Germinal center (tissue), 1 donor: Measurements from ENCODE around the gene RAB22A.

ENCODE experiments used
- DNase-seq: peaks from one replicate; pipeline ENCODE4 v3.0.0; 2012; ENCODE audit warnings: mixed read lengths, low spot score

RAB22A gene, protein sequence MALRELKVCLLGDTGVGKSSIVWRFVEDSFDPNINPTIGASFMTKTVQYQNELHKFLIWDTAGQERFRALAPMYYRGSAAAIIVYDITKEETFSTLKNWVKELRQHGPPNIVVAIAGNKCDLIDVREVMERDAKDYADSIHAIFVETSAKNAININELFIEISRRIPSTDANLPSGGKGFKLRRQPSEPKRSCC

DNA sequence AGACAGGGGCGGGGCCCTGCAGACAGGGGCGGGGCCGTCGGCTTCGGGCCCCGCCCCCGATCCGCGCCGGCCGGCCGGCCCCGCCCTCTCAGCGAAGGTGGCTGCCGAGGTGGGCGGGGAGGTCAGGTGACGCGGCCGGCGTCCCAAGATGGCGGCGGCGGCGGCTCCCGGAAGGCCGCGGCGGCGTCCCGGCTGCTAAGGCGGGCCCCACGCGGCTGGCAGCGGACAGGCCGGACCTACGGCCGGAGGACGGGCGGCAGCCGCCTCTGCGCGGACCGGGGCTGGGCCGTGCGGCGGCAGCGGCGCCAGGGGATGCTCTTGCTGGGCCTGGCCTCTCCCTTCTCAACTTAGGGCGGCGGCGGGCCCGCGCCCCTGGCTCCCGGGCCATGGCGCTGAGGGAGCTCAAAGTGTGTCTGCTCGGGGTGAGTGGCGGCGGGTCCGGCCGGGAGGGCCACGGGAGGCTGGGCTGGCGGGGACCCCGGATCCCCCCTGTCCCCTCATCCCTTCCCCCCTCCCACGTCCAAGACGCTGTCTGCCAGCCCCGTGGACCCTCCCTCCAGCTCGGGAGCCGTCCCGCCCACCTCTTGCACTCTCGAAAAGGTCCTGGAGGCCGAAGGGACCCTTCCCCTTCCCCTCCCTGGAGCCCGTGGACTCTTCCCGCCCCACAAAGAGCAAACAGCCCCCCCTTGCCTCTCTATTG is at the start of gene RAB22A:
Gene RAB22A, plus strand, starts transcription at position 125 of the 700 bp plus-strand sequence. Its CDS starts 262 bp downstream, at position 387.
- DNase-seq = peak; percentile 93

DNA sequence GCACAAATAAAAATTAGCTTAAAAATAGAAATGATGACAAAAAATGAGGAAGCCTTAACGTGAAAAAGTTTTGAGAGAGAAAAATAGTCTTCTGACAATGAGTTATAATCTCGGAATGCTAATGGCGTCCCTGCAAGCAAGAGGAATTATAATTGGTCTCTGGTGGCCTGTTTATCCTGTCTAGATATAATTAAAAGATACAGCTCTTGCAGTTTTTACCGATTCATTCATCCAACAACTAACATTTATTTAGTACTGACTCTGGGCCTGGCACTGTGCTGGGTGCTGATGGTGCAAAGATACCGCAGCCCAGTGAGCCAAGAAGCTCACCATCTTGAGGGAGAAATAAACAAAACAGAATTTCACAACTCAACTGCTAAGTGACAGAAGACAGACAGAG is 49.5 kb upstream of the RAB22A start:
- DNase-seq = no peak

DNA sequence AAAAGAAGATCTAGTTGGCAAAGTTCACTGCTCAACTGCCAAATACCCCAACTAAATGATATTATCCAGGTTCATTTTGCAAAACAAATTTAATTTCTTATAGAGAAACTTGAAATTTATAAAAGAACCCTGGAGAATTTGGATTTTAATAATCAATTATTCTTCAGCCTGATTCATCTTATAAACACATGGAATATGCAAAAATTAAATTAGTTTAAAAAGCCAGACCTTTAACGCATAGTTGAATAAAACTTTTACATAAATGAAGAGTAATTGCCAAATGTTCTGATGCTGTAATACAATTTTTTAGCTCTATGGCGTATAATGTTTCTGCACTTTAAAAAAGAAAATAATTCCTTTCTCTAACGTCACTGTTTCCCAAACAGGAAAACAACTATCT is 47.9 kb upstream of the RAB22A start:
- no peak for DNase-seq

DNA sequence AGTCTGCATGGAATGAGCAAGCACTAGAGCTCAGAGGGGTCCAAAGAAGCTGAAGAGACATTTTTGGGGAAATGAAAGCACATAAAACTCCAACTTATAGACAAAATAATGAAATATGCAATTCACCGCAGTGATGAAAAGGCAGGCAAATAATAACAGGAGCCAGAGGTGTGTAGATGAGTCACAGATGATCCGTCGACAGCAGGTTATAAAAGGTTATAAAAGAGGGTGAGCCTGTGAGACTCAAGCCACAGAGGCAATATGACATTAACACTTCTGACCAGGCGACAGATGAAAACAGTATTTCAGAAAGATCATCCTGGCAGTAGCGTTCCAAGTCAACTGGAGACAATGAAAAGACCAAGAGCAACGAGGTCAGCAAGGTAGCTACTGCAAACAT is 45.2 kb upstream of the RAB22A start:
- no peak for DNase-seq

DNA sequence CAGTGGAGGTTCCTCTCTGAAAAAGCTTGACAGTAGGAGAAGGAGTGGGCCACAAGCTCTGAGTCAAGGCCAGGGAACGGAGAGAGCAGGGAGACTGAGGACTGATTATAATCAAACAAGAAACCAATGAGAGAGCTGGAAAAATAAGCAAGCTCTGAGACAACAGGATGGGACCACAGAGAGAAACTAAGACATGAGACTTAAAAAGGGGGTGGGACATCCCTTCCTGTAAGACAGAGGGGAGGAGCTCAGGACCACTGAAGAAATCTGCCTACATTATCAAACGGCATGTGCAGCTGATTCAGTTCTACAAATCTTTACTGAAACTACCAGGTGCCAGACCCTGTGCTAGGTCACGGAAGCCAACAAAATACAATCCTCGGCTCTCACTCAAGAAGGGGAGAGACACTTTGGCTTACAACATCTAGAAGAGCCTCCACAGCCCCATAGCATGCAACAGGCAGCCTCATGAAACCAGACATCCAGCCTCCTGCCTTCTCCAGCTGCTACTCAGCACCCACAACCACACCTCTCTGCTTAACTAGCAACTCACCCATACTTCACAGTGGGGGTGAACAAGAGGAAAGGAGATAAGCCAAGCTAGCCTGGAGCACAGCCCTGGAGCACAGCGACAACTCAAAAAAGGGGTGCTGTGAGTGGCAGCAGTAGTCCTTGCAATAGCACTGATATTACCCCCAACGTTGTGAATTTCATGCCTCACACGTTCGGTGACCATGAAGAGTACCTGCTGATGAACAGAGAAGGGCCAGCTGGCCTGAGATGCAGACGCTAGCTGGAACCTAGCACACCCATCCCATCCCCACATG is 41.9 kb upstream of the RAB22A start:
- no peak for DNase-seq

DNA sequence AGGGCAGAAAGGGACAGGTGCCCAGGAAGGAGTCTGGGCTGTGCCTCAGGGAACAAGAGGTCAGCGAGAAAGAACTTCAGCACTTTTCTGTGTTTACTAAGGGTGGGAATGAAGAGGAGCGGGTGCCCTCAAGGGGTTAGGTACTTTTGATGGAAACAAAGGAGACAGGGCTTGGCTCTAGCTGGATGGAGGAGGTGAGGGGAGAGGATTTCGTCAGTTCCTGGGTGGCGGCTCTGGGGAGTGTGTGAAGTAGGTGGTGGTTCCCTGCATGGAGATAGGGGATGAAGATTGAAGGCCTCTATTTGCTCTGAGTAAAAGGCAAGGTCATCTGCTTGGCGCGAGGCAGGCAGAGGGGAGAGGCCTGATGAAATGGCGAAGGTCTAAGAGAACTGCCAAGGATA is 41.1 kb upstream of the RAB22A start:
- no peak for DNase-seq

DNA sequence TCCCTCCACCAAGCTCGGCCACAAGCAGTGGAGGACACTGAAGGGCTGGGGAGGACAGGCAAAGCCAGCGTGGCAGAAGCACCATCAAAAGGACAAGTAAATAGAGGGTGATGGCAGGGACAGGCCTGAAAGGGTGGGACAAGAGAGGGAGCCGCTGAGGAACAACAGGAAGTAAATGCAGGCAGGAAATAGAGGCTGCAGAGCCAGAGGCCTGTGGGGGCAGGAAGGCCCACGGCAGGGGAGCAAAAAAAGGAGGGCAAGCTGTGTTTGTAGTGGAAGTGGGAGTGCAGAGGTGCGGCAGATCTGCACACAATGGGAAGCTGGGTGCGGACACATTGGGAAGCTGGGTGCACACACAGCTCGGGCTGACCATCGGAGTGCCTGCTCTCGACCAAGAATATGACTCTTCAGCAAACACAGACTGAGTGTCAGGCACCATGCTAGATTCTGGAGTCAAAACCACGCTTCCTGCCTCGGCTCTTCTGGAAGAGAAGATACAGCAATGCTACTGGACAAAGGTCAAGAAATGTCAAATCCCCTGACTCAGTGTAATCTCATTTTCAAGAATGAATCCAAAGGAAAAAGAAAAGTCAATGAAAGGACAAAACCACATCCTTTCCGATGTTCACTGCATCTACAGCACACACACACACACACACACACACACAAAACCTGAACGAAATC is 40.4 kb upstream of the RAB22A start:
- DNase-seq = no peak

DNA sequence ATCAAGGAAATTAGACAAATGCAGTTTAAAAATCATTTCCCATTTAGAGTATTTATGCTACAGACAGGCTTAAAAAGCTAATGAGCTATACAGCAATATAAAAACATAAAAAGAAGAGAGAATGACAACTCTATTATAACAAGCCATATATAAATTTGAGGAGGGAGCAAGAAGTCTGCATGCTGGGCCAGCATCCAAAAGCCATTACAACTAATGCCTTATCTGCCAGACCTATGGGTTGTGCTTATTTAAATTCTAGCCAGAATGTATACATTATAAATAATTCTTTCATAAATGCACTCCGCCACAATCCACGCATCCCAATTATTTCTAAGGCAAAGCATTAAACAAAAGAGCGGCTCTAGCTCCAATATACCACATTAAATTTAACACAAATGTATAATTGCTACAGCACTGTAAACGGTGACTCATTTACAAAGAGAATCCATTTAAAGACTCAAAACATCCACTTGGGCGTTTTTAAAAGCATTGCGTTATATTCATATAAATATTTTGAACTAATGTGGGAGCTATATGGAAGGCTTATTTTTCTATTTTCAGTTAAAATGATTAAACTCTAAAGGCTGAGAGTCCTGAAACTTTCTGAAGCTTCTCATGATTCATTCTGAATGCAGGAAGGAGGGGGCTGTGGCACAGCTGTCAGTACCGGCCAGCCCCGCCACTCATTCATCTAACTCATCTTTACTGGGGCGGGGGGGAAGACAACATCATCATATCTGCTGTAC is 37.7 kb upstream of the RAB22A start:
- no peak for DNase-seq

DNA sequence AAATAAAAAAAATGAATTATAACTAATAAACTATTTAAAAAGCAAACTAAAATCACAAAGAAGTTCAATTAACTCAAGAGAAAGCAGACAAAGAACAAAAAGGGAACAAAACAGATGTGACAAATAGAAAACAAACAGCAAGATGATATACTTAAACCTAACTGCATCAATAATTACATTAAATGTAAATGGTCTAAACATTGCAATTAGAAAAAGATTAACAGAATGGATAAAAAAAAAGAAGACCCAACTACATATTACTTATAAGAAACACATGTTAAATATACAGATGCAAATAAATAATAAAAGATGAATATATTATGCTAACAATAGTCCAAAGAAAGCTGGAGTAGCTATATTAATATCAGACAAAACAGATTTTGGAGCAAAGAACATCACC is 35.1 kb upstream of the RAB22A start:
- no peak for DNase-seq

DNA sequence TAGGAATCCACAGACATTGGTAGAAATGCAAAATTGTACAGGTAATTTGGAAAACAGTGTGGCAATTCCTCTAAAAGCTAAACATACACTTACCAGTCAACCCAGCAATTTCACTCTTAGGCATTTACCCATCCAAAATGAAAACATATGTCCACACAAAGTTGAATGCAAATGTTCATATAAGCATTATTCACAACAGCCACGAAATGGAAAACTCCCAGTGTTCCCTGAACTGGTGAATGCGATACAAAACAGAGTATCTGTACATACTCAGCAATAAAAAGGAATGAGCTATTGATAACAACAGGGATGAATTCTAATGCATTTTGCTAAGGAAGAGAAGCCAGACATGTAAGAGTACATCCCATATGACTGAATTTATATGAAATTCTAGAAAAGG is 32.4 kb upstream of the RAB22A start:
- DNase-seq = no peak

DNA sequence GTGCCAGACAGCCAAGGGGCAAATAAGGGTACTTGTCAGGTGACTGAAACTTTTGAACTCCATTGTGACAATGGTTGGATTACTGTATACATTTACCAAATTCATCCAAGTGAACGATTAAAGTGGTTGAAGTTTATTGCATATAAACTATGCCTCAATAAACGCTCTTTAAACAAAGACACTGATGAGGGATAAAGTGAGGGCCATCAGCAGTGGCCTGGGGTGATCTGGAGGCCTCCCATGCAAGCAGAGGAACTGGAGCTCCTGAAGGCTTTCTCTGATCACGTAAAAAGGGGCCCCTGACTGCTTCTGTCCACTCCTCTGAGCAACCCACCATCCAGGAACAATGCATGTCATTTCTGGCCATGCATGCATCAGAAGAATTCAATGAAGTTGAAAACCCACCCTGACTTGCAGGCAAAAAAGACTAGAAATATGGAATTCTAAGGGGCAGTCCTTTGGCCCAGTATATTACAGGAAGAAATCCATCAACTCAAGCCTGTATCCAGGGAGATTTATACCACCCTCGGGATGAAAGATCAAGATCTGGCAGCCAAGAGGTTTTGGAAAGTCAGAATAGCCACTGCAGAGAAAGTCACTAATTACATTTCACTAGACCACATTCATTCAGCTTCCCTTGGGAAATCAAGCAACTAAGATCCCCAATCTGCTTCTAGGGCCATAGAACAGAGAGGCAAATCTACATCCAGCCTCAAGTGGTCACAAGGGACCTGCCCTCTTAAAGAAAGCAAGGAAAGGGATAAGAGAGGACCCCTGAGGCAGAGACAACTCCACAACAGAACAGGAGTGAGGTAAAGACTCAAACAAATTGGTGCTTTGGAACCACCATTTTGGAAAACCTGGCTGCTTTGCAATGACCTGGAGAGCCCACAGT is 31.7 kb upstream of the RAB22A start:
- no peak for DNase-seq

DNA sequence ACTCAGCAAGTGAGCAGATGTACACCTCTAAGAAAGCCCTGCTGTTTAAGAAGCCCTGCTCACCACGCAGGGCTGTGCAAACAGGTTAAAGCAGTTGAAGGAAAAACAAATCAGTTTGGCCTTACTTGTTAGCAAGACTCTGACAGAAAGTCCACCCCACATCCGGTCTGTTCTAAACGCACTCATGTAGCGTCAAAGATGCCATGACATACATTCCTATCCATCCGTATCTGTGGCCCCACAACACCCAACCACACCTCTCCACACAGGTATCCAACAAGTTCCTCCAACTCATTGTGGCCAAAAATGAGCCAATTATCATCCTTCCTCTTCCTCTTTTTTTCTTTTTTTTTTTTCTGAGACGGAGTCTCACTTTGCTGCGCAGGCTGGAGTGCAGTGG is 22.8 kb upstream of the RAB22A start:
- no peak for DNase-seq

DNA sequence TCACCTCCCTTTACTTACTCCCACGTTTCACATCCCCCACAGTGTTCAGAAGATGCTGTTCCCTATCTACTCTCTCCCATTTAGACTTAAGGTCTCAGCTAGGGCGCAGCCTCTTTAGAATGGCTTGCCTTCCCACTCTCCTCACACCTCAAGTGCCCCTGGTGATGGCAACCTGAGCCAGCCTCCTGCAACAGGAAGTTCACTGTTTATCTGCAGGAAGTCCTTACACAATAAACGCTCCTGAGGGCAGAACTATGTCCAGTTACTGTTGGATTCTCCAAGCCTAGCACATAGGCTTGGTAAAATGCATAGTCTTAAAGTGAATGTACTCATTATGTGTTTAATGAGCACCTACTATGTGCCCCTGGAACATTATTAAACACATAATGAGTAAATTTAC is 21.9 kb upstream of the RAB22A start:
- no peak for DNase-seq

DNA sequence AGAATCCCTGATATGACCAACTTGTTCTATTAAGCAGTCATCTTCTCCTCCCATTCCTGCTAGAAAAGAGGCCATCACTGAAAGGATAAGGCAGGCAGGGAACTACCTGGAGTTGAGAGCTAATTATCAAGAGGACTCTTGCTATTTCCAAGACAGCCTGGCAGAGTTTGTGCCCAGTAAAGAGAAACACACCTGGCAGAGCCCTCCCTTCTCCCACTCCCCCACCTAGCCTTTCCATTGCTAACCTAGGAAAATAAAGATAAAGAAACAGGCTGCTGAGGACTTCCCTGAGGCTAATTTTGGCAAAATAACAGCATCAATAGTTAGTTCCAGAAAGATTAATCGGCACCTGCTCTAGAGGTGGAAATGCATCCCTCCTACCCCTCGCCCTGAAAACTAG is 20.4 kb upstream of the RAB22A start:
- no peak for DNase-seq

DNA sequence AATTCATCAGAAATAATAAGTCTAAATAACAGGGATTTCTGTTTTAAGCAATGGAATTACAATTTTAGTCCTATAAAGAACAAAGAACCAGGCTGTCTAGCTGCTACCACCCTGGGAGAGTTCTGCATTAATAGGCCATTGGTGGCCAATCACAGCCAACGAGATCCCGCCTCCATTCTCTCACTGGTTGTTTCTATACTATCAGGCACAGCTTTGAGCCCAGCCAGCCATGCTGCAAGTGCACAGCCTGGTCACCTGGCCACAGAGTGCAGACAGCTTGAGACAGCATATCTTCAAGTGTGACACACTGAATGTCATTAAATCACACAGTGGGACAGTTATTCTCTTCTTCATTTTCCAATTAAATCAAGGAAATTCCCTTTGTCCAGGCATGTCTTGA is 16.1 kb upstream of the RAB22A start:
- DNase-seq = peak; percentile 24

DNA sequence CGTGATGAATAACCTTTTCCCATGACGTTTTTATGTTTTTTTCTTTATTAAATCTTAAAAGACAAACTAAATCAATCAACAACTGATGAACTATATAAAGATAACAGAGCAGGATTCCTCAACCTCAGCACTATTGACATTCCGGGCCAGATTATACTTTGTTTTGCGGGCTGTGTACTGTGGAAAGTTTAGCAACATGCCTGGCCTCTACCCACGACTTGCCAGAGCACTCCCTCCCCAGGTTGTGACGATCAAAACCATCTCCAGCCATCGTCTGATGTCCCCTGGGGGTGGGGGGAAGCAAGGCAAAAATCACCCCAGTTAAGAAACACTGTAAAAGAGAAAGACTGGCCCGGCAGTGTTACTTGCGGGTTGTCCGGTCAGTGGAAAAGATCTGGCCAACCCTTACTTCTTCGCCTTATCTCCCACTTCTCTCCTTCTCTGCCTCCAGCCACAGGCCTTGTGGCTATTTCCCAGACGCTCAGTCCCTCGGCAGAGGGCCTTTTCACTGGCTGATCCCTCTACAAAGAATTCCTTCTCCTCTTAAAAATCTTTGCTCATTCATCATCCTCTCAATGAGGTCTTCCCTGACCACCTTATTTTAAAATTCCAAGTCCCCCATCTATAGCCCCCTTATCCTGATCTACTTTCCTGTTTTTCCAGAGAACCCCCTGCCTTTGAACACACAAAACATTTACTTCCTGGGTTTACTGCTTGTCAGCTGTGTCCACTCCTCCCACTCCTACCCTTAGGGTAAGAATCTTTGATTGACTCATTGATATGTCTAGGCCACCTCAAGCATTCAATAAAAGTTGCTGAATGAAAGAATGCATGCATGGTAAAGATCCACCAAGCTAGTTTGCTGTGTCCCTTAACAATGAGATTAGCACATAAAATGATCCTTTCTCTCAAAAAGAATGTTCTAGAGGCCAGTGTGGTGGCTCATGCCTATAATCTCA is 14.7 kb upstream of the RAB22A start:
- DNase-seq = no peak

DNA sequence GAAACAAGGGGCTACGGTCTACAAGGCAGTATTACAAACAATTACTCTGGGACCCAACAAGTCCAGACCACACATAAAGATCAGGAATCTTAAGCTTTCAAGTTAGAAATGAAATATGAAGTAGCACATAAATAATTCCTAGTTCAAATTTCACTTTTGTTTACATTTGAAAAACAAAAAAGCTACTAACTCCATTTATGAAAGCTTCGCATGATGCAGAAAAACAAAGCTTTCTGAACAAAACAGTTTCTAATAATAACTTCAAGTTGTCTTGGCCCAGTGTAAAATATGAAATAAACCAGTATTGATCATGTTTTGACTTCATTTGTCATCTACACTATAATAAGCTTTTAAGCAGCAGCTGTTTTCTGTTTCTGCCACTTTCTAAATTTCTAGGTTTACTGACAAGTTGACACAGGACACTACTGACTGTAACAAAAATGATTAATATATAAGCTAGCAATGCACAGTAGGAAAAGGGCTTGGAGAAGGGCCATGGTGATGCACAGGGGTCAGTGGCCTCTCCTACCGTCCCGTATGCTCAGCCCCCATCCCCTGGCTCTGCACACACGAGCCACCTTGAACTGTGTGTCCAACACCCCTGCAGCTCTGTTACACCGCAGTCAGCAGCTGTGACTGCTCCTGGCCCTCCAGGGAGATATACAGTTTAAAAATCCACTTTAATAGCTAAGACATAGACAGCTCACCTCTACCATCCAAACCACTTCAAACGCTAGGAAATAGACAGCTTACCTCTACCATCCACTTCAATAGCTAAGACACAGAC is 13.3 kb upstream of the RAB22A start:
- DNase-seq = no peak

DNA sequence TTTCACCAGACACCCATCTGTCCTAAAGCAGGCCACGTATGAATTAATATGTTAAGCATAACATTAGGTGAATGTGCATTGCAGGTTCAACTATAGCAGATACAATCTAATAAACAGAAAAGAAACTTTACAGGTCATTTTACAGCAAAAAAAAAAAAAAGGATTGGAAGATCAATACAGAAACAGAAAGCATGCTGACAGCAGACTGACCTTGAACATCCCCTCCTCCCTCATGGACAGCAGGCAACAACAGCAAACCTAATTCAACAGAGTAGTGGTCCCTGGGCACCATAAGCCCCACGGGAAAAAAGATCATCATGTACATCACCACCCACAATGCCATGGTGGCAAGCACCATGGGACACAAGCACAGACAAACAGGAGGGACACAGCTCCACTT is 12.1 kb upstream of the RAB22A start:
- DNase-seq = no peak

DNA sequence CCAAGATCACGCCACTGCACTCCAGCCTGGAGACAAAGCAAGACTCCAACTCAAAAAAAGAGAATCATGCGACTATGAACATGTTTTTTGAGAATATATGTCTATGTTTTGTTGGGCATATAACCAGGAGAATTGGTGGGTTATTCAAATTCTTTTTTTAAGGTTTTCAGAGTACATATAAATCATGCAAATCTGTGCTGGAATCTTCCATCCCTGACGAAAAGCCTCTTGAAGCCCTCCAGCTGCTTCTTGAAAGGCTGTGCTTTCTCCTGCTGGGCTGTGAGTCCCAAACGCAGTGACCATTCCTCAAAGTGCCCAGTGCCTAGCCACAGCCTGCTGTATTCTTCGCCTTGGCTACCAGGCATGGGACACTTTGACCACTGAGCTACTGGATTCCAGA is 9.2 kb upstream of the RAB22A start:
- no peak for DNase-seq
